Skeletal muscle tissue (tissue), 4 donors: Measurements from ENCODE around the gene TET3. TPM values are rescaled to one million over a fixed set of nuclear protein-coding genes. Genes with fewer than 3 reads are reported as not detected.

Experiments used
- H3K27ac ChIP-seq: one replicate; pipeline ENCODE4 v1.7.0; 2013; ENCODE audit warnings: mild to moderate bottlenecking, low read depth, low read length, inconsistent platforms
- H3K27me3 ChIP-seq, 3 donors: one replicate each; pipeline ENCODE4 v1.7.0; 2013; ENCODE audit warnings: low read length in 3 of 3; ENCODE audit not compliant: control insufficient read depth in 3 of 3, insufficient read depth in 3 of 3
- H3K36me3 ChIP-seq, 3 donors: one replicate each; pipeline ENCODE4 v1.7.0; 2013; ENCODE audit warnings: low read length in 3 of 3; ENCODE audit not compliant: control insufficient read depth in 3 of 3, insufficient read depth in 3 of 3
- H3K4me1 ChIP-seq, 3 donors: one replicate each; pipeline ENCODE4 v1.7.0; 2013; ENCODE audit warnings: low read length in 3 of 3, mild to moderate bottlenecking in 3 of 3; ENCODE audit not compliant: control insufficient read depth in 3 of 3, insufficient read depth in 3 of 3
- H3K4me3 ChIP-seq, 3 donors: one replicate each; pipeline ENCODE4 v1.7.0; 2013; ENCODE audit warnings: low read length in 3 of 3
- H3K9ac ChIP-seq, 3 donors: one replicate each; pipeline ENCODE4 v1.7.0; 2013; ENCODE audit warnings: low read length in 3 of 3, mild to moderate bottlenecking in 3 of 3, moderate library complexity in 2 of 3, low read depth in 1 of 3
- H3K9me3 ChIP-seq, 3 donors: one replicate each; pipeline ENCODE4 v1.7.0; 2013; ENCODE audit warnings: low read length in 3 of 3; ENCODE audit not compliant: control insufficient read depth in 3 of 3
- total RNA-seq: library from RNA; depleted of rRNA; stranded (reverse); fragments of >200 nt; gene quantifications from one replicate; pipeline ENCODE4 v1.2.3, GENCODE V29; 2014
- donor health status: Osteomylitis.

TET3 gene
- total RNA-seq, 1 donor from 2014 or later = 6.8 TPM

DNA sequence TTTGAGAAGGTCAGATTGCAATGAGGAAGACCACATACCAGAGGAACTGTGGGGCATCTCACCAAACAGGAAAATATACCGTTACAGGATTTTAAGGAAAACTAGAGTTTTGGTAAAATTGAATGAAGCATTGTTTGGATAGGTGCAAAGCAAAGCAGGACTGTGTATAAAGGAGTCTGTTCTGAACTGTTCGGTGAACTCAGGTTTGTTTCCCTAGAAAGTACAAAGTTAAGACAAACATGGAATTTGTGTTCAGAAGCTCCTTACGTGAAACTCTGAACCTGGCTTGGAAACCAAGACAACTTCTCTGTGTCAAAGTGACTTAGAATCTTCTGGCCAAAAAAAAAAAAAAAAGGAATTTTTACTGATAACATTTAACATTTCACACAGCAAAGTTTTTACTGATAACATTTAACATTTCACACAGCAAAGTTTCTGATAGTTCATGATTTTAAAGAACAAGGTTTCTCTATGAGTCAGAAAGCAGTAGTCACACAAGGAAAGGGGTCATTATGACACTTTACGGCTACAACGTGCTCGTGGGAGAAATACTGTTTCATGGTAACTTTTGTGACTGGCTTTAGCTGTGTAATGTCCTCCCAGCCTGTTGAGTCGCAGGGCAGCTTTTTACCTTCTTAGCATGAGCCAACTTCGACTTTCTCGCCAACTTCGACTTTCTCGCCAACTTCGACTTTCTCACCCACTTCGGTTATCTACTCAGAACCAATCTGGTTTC is 21.2 kb upstream of the TET3 start:
- peaks cover 8 to 14% (median 12%) of the 10 kb centered on the region in 3 donors for H3K36me3 ChIP-seq
- no peak overlapping the region for H3K27ac ChIP-seq
- H3K9ac ChIP-seq = no peak overlapping the region
- H3K9me3 ChIP-seq = no peaks in the 10 kb centered on the region
- H3K27me3 ChIP-seq = no peaks in the 10 kb centered on the region
- H3K4me1 ChIP-seq = no peaks in the 10 kb centered on the region
- no peak overlapping the region for H3K4me3 ChIP-seq

DNA sequence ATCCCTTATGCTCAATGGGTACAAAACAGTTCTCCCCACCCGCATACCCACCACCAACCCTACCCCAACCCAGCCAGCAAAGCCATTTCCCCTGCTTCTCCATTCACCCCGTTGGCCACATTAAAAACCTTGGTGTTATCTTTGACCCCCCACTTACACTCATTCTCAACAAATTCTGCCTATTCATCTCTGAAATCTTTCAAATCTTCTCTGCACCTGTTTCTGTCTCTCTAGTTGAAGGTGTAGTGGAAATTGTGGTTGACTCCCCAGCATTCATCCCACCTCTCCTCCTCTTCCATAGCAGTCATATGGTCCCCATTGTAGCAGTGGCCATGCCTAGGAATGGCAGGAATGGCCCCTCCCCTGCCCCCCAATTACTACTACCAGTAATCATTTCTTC is 20.5 kb upstream of the TET3 start:
- Histone ChIP-seq H3K4me3 (no peak overlapping the region), H3K27me3 (no peaks in the 10 kb centered on the region), H3K9ac (no peak overlapping the region), H3K36me3 (peaks cover under 1 to 7% (median 6%) of the 10 kb centered on the region in 3 donors), H3K27ac (no peak overlapping the region), H3K9me3 (no peaks in the 10 kb centered on the region), H3K4me1 (no peaks in the 10 kb centered on the region)

DNA sequence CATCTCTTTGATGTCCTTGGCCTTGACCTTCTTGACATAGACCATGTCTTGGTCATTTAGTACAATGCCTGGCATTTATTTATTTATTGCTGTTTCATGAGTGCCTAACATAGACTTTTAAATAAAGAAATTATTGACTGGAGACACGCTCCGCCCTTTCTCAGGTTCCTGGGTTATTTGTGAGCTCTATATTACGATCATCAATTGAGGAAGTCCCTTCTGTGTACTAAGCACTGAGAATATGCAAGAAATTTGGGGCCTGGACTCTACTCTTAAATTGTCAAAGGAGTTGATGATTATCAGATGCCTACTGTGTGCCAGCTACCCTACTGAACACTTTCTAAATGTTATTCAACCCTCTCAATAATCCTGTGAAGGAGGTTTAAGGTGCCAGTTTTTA is 19.7 kb upstream of the TET3 start:
- Histone ChIP-seq H3K4me1 (no peaks in the 10 kb centered on the region), H3K27me3 (no peaks in the 10 kb centered on the region), H3K4me3 (no peak overlapping the region), H3K27ac (no peak overlapping the region), H3K36me3 (no peaks in the 10 kb centered on the region), H3K9me3 (no peaks in the 10 kb centered on the region), H3K9ac (no peak overlapping the region)

DNA sequence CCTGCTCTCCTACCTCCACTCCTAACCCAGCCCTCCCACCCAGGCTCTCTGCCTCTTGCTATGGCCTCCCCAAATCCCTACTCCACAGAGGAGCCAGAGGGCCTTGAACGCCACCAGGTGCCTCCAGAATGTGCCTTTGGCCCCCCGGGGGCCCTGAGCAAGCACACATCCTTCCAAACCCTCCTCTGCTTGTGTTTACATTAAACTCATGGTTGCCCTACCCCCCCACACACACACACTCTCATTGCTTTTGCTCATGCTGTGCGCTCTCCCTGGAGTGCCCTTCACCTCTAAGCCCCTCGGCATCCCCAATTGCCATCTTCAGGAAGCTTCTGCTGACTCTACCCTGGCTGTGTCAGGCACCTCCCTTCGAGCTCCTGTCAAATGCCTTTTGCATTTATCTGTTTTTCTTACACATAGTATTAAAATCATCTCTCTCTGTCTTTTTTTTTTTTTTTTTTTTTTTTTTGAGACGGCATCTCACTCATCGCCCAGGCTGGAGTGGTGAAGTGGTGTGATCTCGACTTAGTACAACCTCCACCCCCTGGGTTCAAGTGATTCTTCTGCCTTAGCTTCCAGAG is 16.3 kb upstream of the TET3 start:
- Histone ChIP-seq H3K36me3 (no peaks in the 10 kb centered on the region), H3K27ac (no peak overlapping the region), H3K27me3 (no peaks in the 10 kb centered on the region), H3K4me3 (no peak overlapping the region), H3K9ac (no peak overlapping the region), H3K9me3 (no peaks in the 10 kb centered on the region), H3K4me1 (peaks cover 14 to 18% (median 14%) of the 10 kb centered on the region in 3 donors)

DNA sequence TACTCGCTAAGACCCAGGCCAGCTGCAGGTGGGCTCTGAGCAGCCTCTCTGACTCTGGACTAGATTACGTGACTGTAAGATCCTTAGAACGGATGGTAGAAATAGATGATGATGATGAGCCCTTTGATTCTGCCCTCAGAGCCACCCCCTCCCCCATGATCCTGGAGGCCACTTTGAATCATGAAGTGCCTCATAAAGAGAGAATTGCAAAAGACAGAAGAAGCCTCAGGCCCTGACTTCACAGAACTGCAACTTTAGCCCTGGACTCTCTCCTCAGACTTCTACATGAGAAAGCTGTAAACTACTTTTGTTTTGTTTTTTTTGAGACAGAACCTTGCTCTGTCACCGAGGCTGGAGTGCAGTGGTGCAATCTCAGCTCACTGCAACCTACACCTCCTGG is 15.4 kb upstream of the TET3 start:
- no peaks in the 10 kb centered on the region for H3K9me3 ChIP-seq
- peaks cover 14 to 18% (median 14%) of the 10 kb centered on the region in 3 donors for H3K4me1 ChIP-seq
- no peaks in the 10 kb centered on the region for H3K36me3 ChIP-seq
- no peak overlapping the region for H3K27ac ChIP-seq
- no peak overlapping the region for H3K4me3 ChIP-seq
- no peaks in the 10 kb centered on the region for H3K27me3 ChIP-seq
- no peak overlapping the region for H3K9ac ChIP-seq

DNA sequence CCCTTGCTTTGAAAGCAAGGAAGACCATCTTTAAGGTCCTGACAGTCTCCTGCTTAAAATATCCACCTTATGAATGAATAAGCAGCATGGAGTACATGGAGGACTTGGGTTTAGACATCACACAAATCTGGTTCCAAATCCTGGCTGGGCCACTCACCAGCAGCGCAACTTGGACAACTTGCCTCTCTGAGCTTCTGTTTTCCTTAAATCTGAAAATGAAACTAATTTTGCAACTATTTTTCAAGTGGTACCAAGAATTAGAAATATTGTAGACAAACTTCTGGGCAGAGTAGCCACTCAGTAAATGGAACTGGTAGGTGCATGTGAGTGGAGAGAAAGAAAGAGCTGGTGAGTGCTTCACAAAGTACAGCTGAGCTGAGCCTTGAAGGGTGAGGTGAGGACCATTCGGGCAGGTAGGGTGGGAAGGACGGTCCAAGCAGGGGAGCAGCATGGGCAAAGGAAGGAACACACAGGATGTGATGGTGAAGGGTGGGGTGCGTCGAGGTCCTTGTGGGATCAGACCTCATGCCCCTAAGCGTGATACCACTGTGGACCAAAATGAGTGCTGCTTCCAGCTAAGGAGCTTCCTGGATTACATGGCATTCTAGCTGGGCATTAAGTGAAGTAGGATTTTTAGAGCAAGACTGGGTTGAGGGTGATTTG is 14.4 kb upstream of the TET3 start:
- Histone ChIP-seq H3K36me3 (no peaks in the 10 kb centered on the region), H3K4me1 (peaks cover 14 to 18% (median 14%) of the 10 kb centered on the region in 3 donors), H3K9me3 (no peaks in the 10 kb centered on the region), H3K4me3 (peak overlapping the region in 1 of 3 donors; percentile 59), H3K9ac (no peak overlapping the region), H3K27ac (no peak overlapping the region), H3K27me3 (no peaks in the 10 kb centered on the region)

DNA sequence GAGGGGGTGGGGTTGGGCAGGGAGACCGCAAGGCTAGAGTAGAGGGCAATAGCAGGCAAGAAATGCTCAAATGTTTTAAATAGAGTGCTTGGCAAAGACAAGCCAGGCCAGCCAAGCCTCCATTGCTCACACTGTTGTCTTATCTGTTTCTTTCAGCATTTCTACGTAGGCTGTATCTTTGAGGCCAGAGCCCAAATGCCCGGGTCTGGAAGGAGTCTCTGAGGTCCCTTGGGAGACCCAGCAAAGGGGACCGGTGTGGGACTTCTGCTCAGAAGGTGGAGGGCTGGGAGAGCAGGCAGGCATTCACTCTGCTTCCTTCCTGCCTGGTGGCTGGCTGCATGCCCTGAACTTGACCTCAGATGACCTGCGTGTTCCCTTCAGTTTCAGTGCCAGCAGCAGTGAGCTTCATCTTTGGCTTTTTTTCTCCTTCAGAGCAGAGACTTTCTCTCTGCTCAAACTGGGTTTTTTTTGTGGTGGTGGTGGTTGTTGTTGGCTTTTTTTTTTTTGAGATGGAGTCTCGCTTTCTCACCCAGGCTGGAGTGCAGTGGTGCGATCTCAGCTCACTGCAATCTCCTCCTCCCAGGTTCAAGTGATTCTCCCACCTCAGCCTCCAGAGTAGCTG is 13.7 kb upstream of the TET3 start:
- Histone ChIP-seq H3K27me3 (no peaks in the 10 kb centered on the region), H3K4me1 (peaks cover 14 to 18% (median 16%) of the 10 kb centered on the region in 3 donors), H3K9me3 (no peaks in the 10 kb centered on the region), H3K9ac (no peak overlapping the region), H3K27ac (no peak overlapping the region), H3K36me3 (no peaks in the 10 kb centered on the region), H3K4me3 (peak overlapping the region in 2 of 3 donors; percentile 54 to 59)

DNA sequence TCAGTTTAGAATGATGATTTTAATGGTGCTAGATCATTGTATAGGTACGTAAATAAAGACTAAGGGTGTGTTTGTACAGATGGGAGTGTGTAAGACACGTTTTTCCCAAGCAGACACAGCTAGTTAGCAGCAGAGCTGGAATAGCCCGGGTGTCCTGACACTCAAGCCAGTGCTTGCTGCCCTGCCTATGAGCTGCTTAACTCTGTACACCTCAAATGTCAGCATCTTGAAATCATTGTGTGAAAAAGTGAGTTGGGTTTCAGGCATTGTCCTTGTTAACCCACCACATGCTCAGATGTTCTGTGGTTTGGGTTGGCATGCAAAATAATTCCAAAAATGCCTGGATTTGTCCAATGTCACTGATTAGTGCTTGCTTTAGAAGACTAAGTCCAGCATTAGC is 13.0 kb upstream of the TET3 start:
- Histone ChIP-seq H3K27me3 (no peaks in the 10 kb centered on the region), H3K4me3 (no peak overlapping the region), H3K36me3 (no peaks in the 10 kb centered on the region), H3K9me3 (no peaks in the 10 kb centered on the region), H3K4me1 (peaks cover 14 to 18% (median 16%) of the 10 kb centered on the region in 3 donors), H3K27ac (no peak overlapping the region), H3K9ac (no peak overlapping the region)

DNA sequence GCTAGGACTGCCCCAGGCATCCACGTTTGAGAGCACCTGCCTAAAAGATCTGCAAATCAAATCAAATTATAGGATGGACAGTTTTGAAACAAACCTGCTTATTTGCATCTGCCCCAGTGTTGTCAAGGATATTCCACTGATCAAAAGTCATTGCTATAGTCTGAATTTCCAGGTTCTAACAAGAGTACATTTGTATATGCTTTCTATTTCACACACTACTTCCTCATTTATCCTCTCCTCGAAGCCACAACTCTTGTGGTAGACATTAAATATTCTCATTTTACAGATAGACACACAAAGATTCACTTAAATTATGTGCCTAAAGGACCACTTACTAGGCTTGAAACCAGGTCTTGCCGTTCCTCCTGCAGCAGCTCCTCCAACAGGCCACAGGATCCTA is 11.9 kb upstream of the TET3 start:
- Histone ChIP-seq H3K27ac (no peak overlapping the region), H3K27me3 (peaks cover 0 to 2% (median 0%) of the 10 kb centered on the region in 3 donors), H3K9ac (no peak overlapping the region), H3K4me1 (peaks cover 14 to 18% (median 16%) of the 10 kb centered on the region in 3 donors), H3K9me3 (no peaks in the 10 kb centered on the region), H3K4me3 (no peak overlapping the region), H3K36me3 (no peaks in the 10 kb centered on the region)

DNA sequence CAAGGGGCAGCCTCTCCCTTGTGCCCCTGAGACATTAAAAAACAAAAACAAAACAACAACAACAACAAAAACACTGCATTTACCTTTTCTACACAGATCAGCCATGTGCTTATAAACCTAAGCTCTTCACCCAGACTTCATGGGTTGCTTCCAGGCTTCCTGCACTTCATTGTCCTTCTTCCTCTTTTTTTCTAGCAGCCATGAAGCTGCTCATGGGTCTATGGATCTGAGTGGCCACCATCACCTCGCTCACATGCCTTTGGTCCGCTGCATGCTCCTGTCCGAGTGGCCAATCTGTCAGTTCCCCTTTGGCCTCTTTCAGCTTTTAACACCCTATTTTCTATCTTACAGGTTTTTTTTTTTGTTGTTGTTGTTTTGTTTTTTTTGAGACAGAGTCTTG is 9.0 kb upstream of the TET3 start:
- peaks cover 0 to 2% (median 0%) of the 10 kb centered on the region in 3 donors for H3K27me3 ChIP-seq
- H3K4me3 ChIP-seq = no peak overlapping the region
- H3K9me3 ChIP-seq = no peaks in the 10 kb centered on the region
- H3K27ac ChIP-seq = no peak overlapping the region
- H3K9ac ChIP-seq = no peak overlapping the region
- peaks cover 9 to 13% (median 12%) of the 10 kb centered on the region in 3 donors for H3K4me1 ChIP-seq
- H3K36me3 ChIP-seq = no peaks in the 10 kb centered on the region
